Gastroesophageal sphincter (tissue), 4 donors: ENCODE data around the gene SCARB1. TPM values are rescaled to one million over a fixed set of nuclear protein-coding genes. Genes with fewer than 3 reads are reported as not detected.

Source experiments
- ATAC-seq: fragments of 150-250 bp; one replicate; pipeline ENCODE4 v1.9.1; 2016; ENCODE audit warnings: mild to moderate bottlenecking, moderate library complexity
- H3K27ac ChIP-seq, 4 donors: fragments of 200-600 bp; sonication (generic) in 3 of 4; 1 replicate in 3 of 4; 2 replicates in 1 of 4; pipeline ENCODE4 v1.5.1; 2016 to 2019
- H3K27me3 ChIP-seq: fragments of 200-600 bp; sonication (generic); one replicate; pipeline ENCODE4 v1.5.1; 2019
- H3K36me3 ChIP-seq, 2 donors: fragments of 200-600 bp; sonication (generic); one replicate each; pipeline ENCODE4 v1.5.1; 2019; ENCODE audit warnings: control low read depth in 1 of 2
- H3K4me1 ChIP-seq, 3 donors: fragments of 200-600 bp; sonication (generic); 1 replicate in 2 of 3; 2 replicates in 1 of 3; pipeline ENCODE4 v1.5.1; 2016 to 2019; ENCODE audit warnings: control low read depth in 2 of 3
- H3K4me3 ChIP-seq, 2 donors: fragments of 200-600 bp; sonication (generic); one replicate each; pipeline ENCODE4 v1.5.1; 2019; ENCODE audit warnings: mild to moderate bottlenecking in 1 of 2, moderate library complexity in 1 of 2
- H3K9me3 ChIP-seq, 3 donors: fragments of 200-600 bp; sonication (generic); one replicate each; pipeline ENCODE4 v1.5.1; 2017 to 2019; ENCODE audit warnings: control low read depth in 2 of 3
- CTCF ChIP-seq, 4 experiments: fragments of 200-600 bp in 2 of 4; fragments of 450-650 bp in 2 of 4; sonication (generic) in 1 of 4; IDR thresholded peaks; one replicate each; pipeline ENCODE4 v1.5.1; 2017 to 2019; ENCODE audit warnings: antibody characterized with exemption in 4 of 4, mild to moderate bottlenecking in 2 of 4, moderate library complexity in 2 of 4
- EP300 ChIP-seq: sonication (generic); formaldehyde crosslinking; IDR thresholded peaks from one replicate; pipeline ENCODE4 v1.6.1; 2017; ENCODE audit warnings: antibody characterized with exemption, mild to moderate bottlenecking
- POLR2A ChIP-seq, 2 donors: fragments of 450-650 bp; IDR thresholded peaks; one replicate each; pipeline ENCODE4 v1.6.1; 2017; ENCODE audit warnings: antibody characterized with exemption in 2 of 2, mild to moderate bottlenecking in 2 of 2, moderate library complexity in 1 of 2
- POLR2AphosphoS5 ChIP-seq: sonication (generic); formaldehyde crosslinking; IDR thresholded peaks from one replicate; pipeline ENCODE4 v1.6.1; 2017; ENCODE audit warnings: antibody characterized with exemption
- WGBS, 2 donors: methylation state at CpG; one replicate each; pipeline ENCODE4 v1.1.5; 2018; ENCODE audit warnings: low coverage in 1 of 2; 5-methylcytosine and 5-hydroxymethylcytosine counted together
- total RNA-seq, 4 donors: library from RNA; depleted of rRNA; stranded (reverse); fragments of >200 nt; gene quantifications; one replicate each; pipeline ENCODE4 v1.1.0, GENCODE V29; 2016

SCARB1 gene
- total RNA-seq, 4 donors from 2014 or later, result 6.8 to 13.9 (median 11.5) TPM

- Histone ChIP-seq H3K4me1 (no peaks in the 10 kb centered on the region), H3K4me3 (no peak overlapping the region), H3K27me3 (no peaks in the 10 kb centered on the region), H3K36me3 (no peaks in the 10 kb centered on the region), H3K27ac (no peak overlapping the region), H3K9me3 (no peaks in the 10 kb centered on the region)
- 87 to 94% methylated on average over 6 to 16 of the region's 16 CpGs for WGBS, 2 donors
- ATAC-seq, result no peak
- TF ChIP-seq POLR2AphosphoS5, result no peak
- no peak for TF ChIP-seq EP300
- no peak for TF ChIP-seq CTCF (IDR thresholded peaks at IDR 0.05)
- no peak for TF ChIP-seq POLR2A (IDR thresholded peaks at IDR 0.05)
Observed at GRCh38 chr12:124823272-124823970, 40.2 kb downstream of the SCARB1 start.

- no peaks in the 10 kb centered on the region for H3K27me3 ChIP-seq
- no peak overlapping the region for H3K4me3 ChIP-seq
- H3K27ac ChIP-seq, result no peak overlapping the region
- TF ChIP-seq EP300 (no peak), POLR2A (IDR thresholded peaks at IDR 0.05) (no peak)
- no peaks in the 10 kb centered on the region for H3K4me1 ChIP-seq
- H3K36me3 ChIP-seq, result no peaks in the 10 kb centered on the region
- no peak for ATAC-seq
- WGBS, 2 donors, result 100% methylated on average over 6 of the region's 6 CpGs; no CpG with 5 or more reads in 1 of the 2 donors
- H3K9me3 ChIP-seq, result no peaks in the 10 kb centered on the region
Observed at GRCh38 chr12:124822218-124822617, 41.4 kb downstream of the SCARB1 start.

GRCh38 chr12:124821252-124822200 lies 42.1 kb downstream of the SCARB1 start:
- Histone ChIP-seq H3K27ac (no peak overlapping the region), H3K27me3 (no peaks in the 10 kb centered on the region), H3K4me1 (no peaks in the 10 kb centered on the region), H3K36me3 (peaks cover 0 to 2% of the 10 kb centered on the region in 2 donors), H3K9me3 (no peaks in the 10 kb centered on the region), H3K4me3 (no peak overlapping the region)
- no peak for TF ChIP-seq EP300
- no peak for TF ChIP-seq POLR2AphosphoS5
- no peak for ATAC-seq
- WGBS, 2 donors, result 72 to 89% methylated on average over 4 to 13 of the region's 16 CpGs

GRCh38 chr12:124820199-124820598 lies 43.5 kb downstream of the SCARB1 start:
- H3K27ac ChIP-seq, result no peak overlapping the region
- WGBS, 2 donors, result 87 to 91% methylated on average over 3 to 6 of the region's 9 CpGs
- ATAC-seq, result no peak

GRCh38 chr12:124819525-124819924 lies 44.1 kb downstream of the SCARB1 start:
- Histone ChIP-seq H3K9me3 (no peaks in the 10 kb centered on the region), H3K36me3 (peaks cover 0 to 16% of the 10 kb centered on the region in 2 donors), H3K27ac (no peak overlapping the region), H3K4me1 (no peaks in the 10 kb centered on the region), H3K4me3 (no peak overlapping the region), H3K27me3 (no peaks in the 10 kb centered on the region)
- WGBS, 2 donors, result 73 to 80% methylated on average over 2 of the region's 10 CpGs
- ATAC-seq, result no peak
- TF ChIP-seq EP300 (no peak), CTCF (IDR thresholded peaks at IDR 0.05) (no peak), POLR2A (IDR thresholded peaks at IDR 0.05) (no peak), POLR2AphosphoS5 (no peak)

More at GRCh38 chr12:124820199-124820598, 43.5 kb downstream of the SCARB1 start:
- Histone ChIP-seq H3K36me3 (peaks cover 0 to 9% of the 10 kb centered on the region in 2 donors), H3K4me1 (no peaks in the 10 kb centered on the region), H3K4me3 (no peak overlapping the region), H3K9me3 (no peaks in the 10 kb centered on the region), H3K27me3 (no peaks in the 10 kb centered on the region)
- TF ChIP-seq EP300 (no peak), CTCF (IDR thresholded peaks at IDR 0.05) (no peak), POLR2A (IDR thresholded peaks at IDR 0.05) (no peak), POLR2AphosphoS5 (no peak)
